Measurements from ENCODE around the gene ACSS3.

GRCh38 chr12:81263072-81263471 is 185.2 kb downstream of the ACSS3 start:
- TF ChIP-seq CTCF (IDR thresholded peaks at IDR 0.05) (no peak), POLR2A (IDR thresholded peaks at IDR 0.05) (no peak)
